GM18520 (cell line): ENCODE measurements around the gene PRTFDC1.
"Not testable (repeated sequence)": the region's sequence is repeated elsewhere in the genome, so short reads cannot be mapped to it uniquely, and the experiment has no call there.

Experiments
- ATAC-seq: cut with Tn5 transposase; IDR thresholded peaks from one replicate; pipeline ENCODE4 v1.9.1; 2021; ENCODE audit not compliant: unreplicated experiment

The PRTFDC1 gene

GRCh38 chr10:24966962-24967481, 14.6 kb upstream of the PRTFDC1 start:
- ATAC-seq = no peak

GRCh38 chr10:24965051-24965450, 12.6 kb upstream of the PRTFDC1 start:
- ATAC-seq = no peak

- ATAC-seq = no peak
Measured at GRCh38 chr10:24963521-24964041, 11.2 kb upstream of the PRTFDC1 start.

- no peak for ATAC-seq
Measured at GRCh38 chr10:24962995-24963394, 10.6 kb upstream of the PRTFDC1 start.

GRCh38 chr10:24961582-24961981, 9.2 kb upstream of the PRTFDC1 start:
- ATAC-seq = no peak

- ATAC-seq = no peak
Measured at GRCh38 chr10:24959382-24959730, 7.0 kb upstream of the PRTFDC1 start.

- ATAC-seq = no peak
Measured at GRCh38 chr10:24958721-24959381, 6.4 kb upstream of the PRTFDC1 start.

- no peak for ATAC-seq
Measured at GRCh38 chr10:24958091-24958720, 5.8 kb upstream of the PRTFDC1 start.

- not testable (repeated sequence) for ATAC-seq
Measured at GRCh38 chr10:24957624-24958051, 5.2 kb upstream of the PRTFDC1 start.

- no peak for ATAC-seq
Measured at GRCh38 chr10:24953675-24954074, 1.3 kb upstream of the PRTFDC1 start.

- ATAC-seq = no peak
Measured at GRCh38 chr10:24952707-24953645, 570 bp upstream of the PRTFDC1 start.

- ATAC-seq = no peak
Measured at GRCh38 chr10:24951201-24952142, 934 bp downstream of the PRTFDC1 start.

- ATAC-seq = no peak
Measured at GRCh38 chr10:24950439-24950838, 2.0 kb downstream of the PRTFDC1 start.

- ATAC-seq = no peak
Measured at GRCh38 chr10:24949616-24950015, 2.8 kb downstream of the PRTFDC1 start.

GRCh38 chr10:24947304-24948097, 4.9 kb downstream of the PRTFDC1 start:
- peak; percentile 57 for ATAC-seq

- ATAC-seq = no peak
Measured at GRCh38 chr10:24944512-24945255, 7.7 kb downstream of the PRTFDC1 start.

- no peak for ATAC-seq
Measured at GRCh38 chr10:24938525-24938924, 13.9 kb downstream of the PRTFDC1 start.

- ATAC-seq = no peak
Measured at GRCh38 chr10:24938076-24938475, 14.3 kb downstream of the PRTFDC1 start.
